NCI-H187 treated with DMSO at 0.1 percent for 48 hours (cell line): Measurements from ENCODE around the gene CCDC102A.

ENCODE experiments used
- DNase-seq: peaks from one replicate; lab custom pipeline; 2025; lab: John Stamatoyannopoulos, UW

Gene CCDC102A

GRCh38 chr16:57537581-57538234 lies 1.3 kb upstream of the CCDC102A start:
- no peak for DNase-seq

GRCh38 chr16:57537194-57537505 lies 779 bp upstream of the CCDC102A start:
- DNase-seq = no peak

- DNase-seq = no peak
Observed at GRCh38 chr16:57535680-57536305, 578 bp downstream of the CCDC102A start.

GRCh38 chr16:57534881-57535658 lies 1.3 kb downstream of the CCDC102A start:
- DNase-seq = no peak

- DNase-seq = no peak
Observed at GRCh38 chr16:57534337-57534880, 2.0 kb downstream of the CCDC102A start.

- no peak for DNase-seq
Observed at GRCh38 chr16:57533431-57534336, 2.7 kb downstream of the CCDC102A start.

GRCh38 chr16:57532266-57532625 lies 4.1 kb downstream of the CCDC102A start:
- DNase-seq = no peak

- no peak for DNase-seq
Observed at GRCh38 chr16:57531635-57532265, 4.6 kb downstream of the CCDC102A start.

- DNase-seq = no peak
Observed at GRCh38 chr16:57531253-57531575, 5.2 kb downstream of the CCDC102A start.

GRCh38 chr16:57530522-57531252 lies 5.7 kb downstream of the CCDC102A start:
- no peak for DNase-seq

GRCh38 chr16:57530104-57530521 lies 6.3 kb downstream of the CCDC102A start:
- DNase-seq = no peak

GRCh38 chr16:57529391-57530103 lies 6.8 kb downstream of the CCDC102A start:
- DNase-seq = no peak

GRCh38 chr16:57528499-57529390 lies 7.6 kb downstream of the CCDC102A start:
- no peak for DNase-seq

- no peak for DNase-seq
Observed at GRCh38 chr16:57527610-57528360, 8.6 kb downstream of the CCDC102A start.

GRCh38 chr16:57527027-57527426 lies 9.3 kb downstream of the CCDC102A start:
- DNase-seq = no peak

GRCh38 chr16:57526498-57526897 lies 9.9 kb downstream of the CCDC102A start:
- no peak for DNase-seq

GRCh38 chr16:57525761-57526160 lies 10.6 kb downstream of the CCDC102A start:
- no peak for DNase-seq

GRCh38 chr16:57522960-57523359 lies 13.4 kb downstream of the CCDC102A start:
- DNase-seq = no peak
